GM18909 (cell line): ENCODE data around the gene SPRED3.

Experiments used
- ATAC-seq: cut with Tn5 transposase; IDR thresholded peaks from one replicate; pipeline ENCODE4 v1.9.1; 2021; ENCODE audit warnings: mild to moderate bottlenecking; ENCODE audit not compliant: unreplicated experiment, poor library complexity

The SPRED3 gene

DNA sequence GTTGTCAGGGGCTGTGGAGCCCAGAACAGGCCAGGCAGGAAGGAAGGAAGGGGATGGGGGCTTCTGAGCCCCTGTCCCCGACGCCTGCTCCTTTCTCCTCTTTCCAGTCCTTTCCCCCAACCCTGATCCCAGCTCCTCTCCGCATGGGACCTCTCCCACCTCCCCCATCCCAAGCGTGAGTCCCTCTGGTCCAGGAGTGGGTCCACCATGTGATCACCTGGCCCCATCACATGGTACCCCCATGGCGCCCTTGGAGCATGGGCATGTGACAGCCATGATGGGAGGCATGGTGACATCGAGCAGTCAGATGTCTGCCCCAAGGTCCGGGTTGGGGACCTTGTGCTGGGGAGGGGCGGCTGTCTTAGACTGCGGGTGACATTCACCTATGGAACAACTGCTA is 54.2 kb downstream of the SPRED3 start:
- ATAC-seq, result no peak

DNA sequence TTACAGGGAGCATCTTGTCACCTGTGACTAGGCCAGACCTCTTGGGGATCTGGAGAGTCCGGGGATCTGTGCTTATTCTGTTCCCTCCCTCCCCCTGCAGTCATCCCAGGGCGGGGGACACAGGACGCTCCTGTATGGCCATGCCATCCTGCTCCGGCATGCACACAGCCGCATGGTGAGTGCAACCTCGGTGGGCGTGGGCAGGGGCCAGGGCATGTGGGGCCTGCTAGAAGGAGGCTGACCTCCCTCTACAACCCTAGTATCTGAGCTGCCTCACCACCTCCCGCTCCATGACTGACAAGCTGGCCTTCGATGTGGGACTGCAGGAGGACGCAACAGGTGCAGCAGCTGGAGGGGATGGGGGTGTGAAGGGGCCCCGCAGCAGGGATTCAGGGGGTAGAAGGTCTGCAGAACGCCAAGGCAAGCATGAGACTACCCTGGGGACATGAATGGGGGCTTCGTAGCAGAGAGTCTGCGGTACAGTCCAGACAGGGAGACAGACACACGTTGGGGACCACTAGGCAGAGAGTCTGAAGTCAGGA is 55.0 kb downstream of the SPRED3 start:
- ATAC-seq, result no peak

DNA sequence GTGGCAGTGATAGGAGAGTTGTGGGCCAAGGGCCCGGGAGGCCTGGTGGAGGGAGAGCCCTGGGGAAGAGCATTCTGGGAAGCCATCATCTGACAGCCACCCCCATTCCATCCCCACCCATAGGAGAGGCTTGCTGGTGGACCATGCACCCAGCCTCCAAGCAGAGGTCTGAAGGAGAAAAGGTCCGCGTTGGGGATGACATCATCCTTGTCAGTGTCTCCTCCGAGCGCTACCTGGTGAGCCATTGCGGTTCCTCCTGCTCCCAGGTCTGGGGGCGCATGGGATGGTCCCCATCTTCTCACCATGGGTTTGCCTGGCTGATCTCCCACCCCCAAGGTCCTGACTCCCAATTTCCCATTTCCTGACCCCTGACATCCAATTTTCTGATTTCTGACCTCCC is 55.5 kb downstream of the SPRED3 start:
- no peak for ATAC-seq

DNA sequence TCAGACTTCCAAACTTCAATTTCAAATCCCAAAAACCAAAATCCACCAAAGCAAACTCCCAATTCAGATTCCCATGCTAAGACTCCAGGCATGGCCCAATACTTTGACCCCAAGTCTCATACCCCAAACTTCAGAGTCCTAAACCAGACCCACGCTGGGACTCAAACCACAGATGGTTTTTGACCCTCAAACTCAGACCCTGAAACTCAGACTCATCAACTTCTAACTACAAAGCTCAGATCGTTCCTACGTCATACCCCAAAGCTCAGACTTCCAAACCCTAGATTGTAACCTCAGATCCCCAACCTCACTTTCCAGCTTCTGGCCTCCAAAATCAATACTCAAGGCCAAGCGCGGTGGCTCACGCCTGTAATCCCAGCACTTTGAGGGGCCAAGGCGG is 56.9 kb downstream of the SPRED3 start:
- ATAC-seq, result no peak

DNA sequence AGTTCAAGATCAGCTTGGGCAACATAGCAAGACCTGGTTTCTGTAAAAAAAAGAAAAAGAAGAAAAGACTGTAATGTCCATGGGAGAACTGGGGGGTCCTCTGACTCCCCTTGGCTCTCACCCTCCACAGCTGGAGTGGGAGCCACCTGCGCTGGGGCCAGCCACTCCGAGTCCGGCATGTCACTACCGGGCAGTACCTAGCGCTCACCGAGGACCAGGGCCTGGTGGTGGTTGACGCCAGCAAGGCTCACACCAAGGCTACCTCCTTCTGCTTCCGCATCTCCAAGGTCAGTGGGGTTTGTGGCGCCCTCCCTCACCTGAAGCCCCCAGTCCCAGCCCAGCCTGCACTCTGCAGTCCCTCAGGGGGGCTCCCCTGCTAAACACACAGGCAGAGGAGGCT is 59.7 kb downstream of the SPRED3 start:
- ATAC-seq, result no peak
